ENCODE measurements around the gene SHC2.

Gene SHC2

GRCh38 chr19:426725-427445 is 33.9 kb downstream of the SHC2 start:
- no peaks in the 10 kb centered on the region for H4K20me1 ChIP-seq (ENCODE audit: control insufficient read depth, insufficient read depth, low read depth, low read length)
- H3K4me2 ChIP-seq (ENCODE audit: low read length): no peak overlapping the region
- no peaks in the 10 kb centered on the region for H3K4me1 ChIP-seq (ENCODE audit: control insufficient read depth, low read length)
- H3K9me2 ChIP-seq (replicated peaks; ENCODE audit: control insufficient read depth, low read length): no peaks in the 10 kb centered on the region
- H3K36me3 ChIP-seq (ENCODE audit: control insufficient read depth, low read length): no peaks in the 10 kb centered on the region
- TF ChIP-seq, protein P1, sequence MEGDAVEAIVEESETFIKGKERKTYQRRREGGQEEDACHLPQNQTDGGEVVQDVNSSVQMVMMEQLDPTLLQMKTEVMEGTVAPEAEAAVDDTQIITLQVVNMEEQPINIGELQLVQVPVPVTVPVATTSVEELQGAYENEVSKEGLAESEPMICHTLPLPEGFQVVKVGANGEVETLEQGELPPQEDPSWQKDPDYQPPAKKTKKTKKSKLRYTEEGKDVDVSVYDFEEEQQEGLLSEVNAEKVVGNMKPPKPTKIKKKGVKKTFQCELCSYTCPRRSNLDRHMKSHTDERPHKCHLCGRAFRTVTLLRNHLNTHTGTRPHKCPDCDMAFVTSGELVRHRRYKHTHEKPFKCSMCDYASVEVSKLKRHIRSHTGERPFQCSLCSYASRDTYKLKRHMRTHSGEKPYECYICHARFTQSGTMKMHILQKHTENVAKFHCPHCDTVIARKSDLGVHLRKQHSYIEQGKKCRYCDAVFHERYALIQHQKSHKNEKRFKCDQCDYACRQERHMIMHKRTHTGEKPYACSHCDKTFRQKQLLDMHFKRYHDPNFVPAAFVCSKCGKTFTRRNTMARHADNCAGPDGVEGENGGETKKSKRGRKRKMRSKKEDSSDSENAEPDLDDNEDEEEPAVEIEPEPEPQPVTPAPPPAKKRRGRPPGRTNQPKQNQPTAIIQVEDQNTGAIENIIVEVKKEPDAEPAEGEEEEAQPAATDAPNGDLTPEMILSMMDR (IDR thresholded peaks at IDR 0.05; ENCODE audit: low read depth, low read length, poor library complexity, severe bottlenecking): no peak
- TF ChIP-seq EZH2phosphoT487 (IDR thresholded peaks at IDR 0.05; ENCODE audit: borderline replicate concordance, low read length): no peak
- H3K27ac ChIP-seq (ENCODE audit: low read depth, low read length): no peak overlapping the region
- H3K9me3 ChIP-seq (ENCODE audit: control insufficient read depth, insufficient read depth, low read length): peaks cover 15% of the 10 kb centered on the region; the same call in 1 of the 2 replicates
- no peak overlapping the region for H3K4me3 ChIP-seq (ENCODE audit: low read length)
- no peaks in the 10 kb centered on the region for H3F3A ChIP-seq (ENCODE audit: control insufficient read depth, insufficient read depth)
- H3K27me3 ChIP-seq (ENCODE audit: control insufficient read depth, low read length): no peaks in the 10 kb centered on the region
- no peaks in the 10 kb centered on the region for H3K79me2 ChIP-seq (ENCODE audit: control insufficient read depth, low read length)

DNA sequence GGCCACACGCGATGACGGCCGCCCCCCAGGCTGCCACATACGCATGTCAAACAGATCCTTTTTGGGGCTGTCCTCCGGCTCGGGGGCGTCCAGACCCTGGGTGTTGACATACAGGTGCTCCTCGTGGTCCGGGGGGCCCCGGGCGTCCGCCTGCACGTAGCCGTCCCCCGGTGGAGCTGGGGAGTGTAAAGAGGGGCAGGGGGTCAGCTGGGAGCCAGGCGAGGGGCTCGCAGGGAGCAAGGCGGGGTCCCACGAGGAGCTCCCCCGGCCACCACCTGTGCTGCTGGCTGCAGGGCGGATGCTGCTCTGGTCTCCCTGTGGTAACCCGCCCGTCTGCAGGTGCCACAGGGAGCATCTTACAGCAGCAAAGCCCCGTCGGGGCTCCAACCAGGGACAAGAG is 35.8 kb downstream of the SHC2 start:
- no peaks in the 10 kb centered on the region for H3K27me3 ChIP-seq (ENCODE audit: control insufficient read depth, low read length)
- H3K4me2 ChIP-seq (ENCODE audit: low read length): no peak overlapping the region
- H3K4me3 ChIP-seq (ENCODE audit: low read length): no peak overlapping the region
- TF ChIP-seq EZH2phosphoT487 (IDR thresholded peaks at IDR 0.05; ENCODE audit: borderline replicate concordance, low read length): no peak
- TF ChIP-seq, protein P1 (IDR thresholded peaks at IDR 0.05; ENCODE audit: low read depth, low read length, poor library complexity, severe bottlenecking): no peak
- H3K27ac ChIP-seq (ENCODE audit: low read depth, low read length): no peak overlapping the region
- no peaks in the 10 kb centered on the region for H3K36me3 ChIP-seq (ENCODE audit: control insufficient read depth, low read length)
- H3K9me2 ChIP-seq (replicated peaks; ENCODE audit: control insufficient read depth, low read length): no peaks in the 10 kb centered on the region
- no peaks in the 10 kb centered on the region for H3F3A ChIP-seq (ENCODE audit: control insufficient read depth, insufficient read depth)
- no peaks in the 10 kb centered on the region for H4K20me1 ChIP-seq (ENCODE audit: control insufficient read depth, insufficient read depth, low read depth, low read length)
- H3K79me2 ChIP-seq (ENCODE audit: control insufficient read depth, low read length): no peaks in the 10 kb centered on the region
- H3K4me1 ChIP-seq (ENCODE audit: control insufficient read depth, low read length): no peaks in the 10 kb centered on the region
- peaks cover 15% of the 10 kb centered on the region; the same call in 1 of the 2 replicates for H3K9me3 ChIP-seq (ENCODE audit: control insufficient read depth, insufficient read depth, low read length)

DNA sequence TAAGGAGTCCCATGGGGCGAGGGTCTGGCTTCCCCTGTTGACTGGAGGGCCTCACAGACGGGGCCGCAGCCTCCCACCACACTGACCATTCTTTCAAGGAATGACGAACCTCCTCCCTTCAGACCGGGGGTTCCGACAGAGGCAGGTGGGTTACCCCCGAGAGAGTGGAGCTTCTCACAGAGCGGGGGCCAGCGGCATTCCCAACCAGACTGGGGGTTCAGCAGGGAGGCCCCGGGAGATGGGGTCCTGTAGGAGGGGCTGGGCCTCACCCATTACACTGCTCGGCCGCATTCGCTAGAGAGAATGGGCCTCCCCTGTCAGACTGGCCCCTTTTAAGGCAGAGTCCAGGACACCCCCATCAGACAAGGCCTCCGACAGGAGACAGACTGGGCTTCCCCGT is 36.3 kb downstream of the SHC2 start:
- Histone ChIP-seq H3K4me1 (ENCODE audit: control insufficient read depth, low read length) (no peaks in the 10 kb centered on the region), H4K20me1 (ENCODE audit: control insufficient read depth, insufficient read depth, low read depth, low read length) (no peaks in the 10 kb centered on the region), H3K4me2 (ENCODE audit: low read length) (no peak overlapping the region), H3K9me3 (ENCODE audit: control insufficient read depth, insufficient read depth, low read length) (peaks cover 15% of the 10 kb centered on the region; the same call in 1 of the 2 replicates), H3K36me3 (ENCODE audit: control insufficient read depth, low read length) (no peaks in the 10 kb centered on the region), H3K27me3 (ENCODE audit: control insufficient read depth, low read length) (no peaks in the 10 kb centered on the region), H3K4me3 (ENCODE audit: low read length) (no peak overlapping the region), H3F3A (ENCODE audit: control insufficient read depth, insufficient read depth) (no peaks in the 10 kb centered on the region), H3K27ac (ENCODE audit: low read depth, low read length) (no peak overlapping the region), H3K79me2 (ENCODE audit: control insufficient read depth, low read length) (no peaks in the 10 kb centered on the region), H3K9me2 (replicated peaks; ENCODE audit: control insufficient read depth, low read length) (no peaks in the 10 kb centered on the region)
- no peak for TF ChIP-seq EZH2phosphoT487 (IDR thresholded peaks at IDR 0.05; ENCODE audit: borderline replicate concordance, low read length)
- TF ChIP-seq, protein P1 (IDR thresholded peaks at IDR 0.05; ENCODE audit: low read depth, low read length, poor library complexity, severe bottlenecking): no peak
